Stimulated activated effector memory CD8-positive, alpha-beta T cell treated with anti-CD3 and anti-CD28 coated beads, Interleukin-12 subunit alpha, Interleukin-12 subunit beta, amount 100 ng/mL, for 72 hours (primary cell): ENCODE data around the gene WNT8B.

Source experiments
- ATAC-seq: fragments of 150-1000 bp; cut with Tn5 transposase; 2 replicates; pipeline ENCODE4 v1.10.0; 2021
- DNase-seq, 2 donors: peaks; one replicate each; pipeline ENCODE4 v3.0.0; 2021 to 2022; ENCODE audit warnings: low spot score in 2 of 2
- H3K27ac Mint-ChIP-seq: one replicate; pipeline ENCODE4 v1.8.0; 2022; ENCODE audit warnings: mild to moderate bottlenecking, mixed read lengths
- H3K36me3 Mint-ChIP-seq: one replicate; pipeline ENCODE4 v1.8.0; 2022; ENCODE audit warnings: mild to moderate bottlenecking, mixed read lengths
- H3K4me1 Mint-ChIP-seq: one replicate; pipeline ENCODE4 v1.8.0; 2022; ENCODE audit warnings: mixed read lengths
- H3K4me3 Mint-ChIP-seq: one replicate; pipeline ENCODE4 v1.8.0; 2022; ENCODE audit warnings: mild to moderate bottlenecking, mixed read lengths
- H3K9me3 Mint-ChIP-seq: one replicate; pipeline ENCODE4 v1.8.0; 2022; ENCODE audit warnings: mixed read lengths

WNT8B gene

DNA sequence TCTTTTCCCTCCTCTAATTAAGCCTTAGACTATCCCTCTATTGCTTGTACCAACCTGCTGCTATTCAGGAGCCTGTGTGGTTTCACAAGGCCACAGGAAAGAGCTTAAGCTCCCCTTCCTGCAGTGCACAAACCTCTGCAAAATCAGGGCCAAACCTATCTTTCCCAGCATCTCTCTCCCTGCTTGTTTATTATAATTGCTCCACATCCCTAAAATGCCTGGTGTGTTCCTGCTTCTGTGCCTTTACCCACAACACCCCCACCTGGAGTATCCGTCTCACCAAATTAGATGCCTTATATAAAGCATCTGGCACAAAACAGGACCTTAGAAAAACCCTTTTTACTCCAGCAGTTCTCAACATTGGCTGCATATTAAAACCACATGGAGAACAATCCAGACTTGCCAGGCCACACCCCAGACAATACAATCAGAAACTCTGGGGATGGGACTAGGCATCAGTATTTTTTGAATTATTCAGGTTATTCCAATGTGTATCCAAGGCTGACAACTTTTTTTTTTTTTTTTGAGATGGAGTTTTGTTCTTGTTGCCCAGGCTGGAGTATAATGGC, 40.2 kb downstream of the WNT8B start:
- Mint-ChIP-seq H3K27ac (no peak overlapping the region), H3K4me3 (no peak overlapping the region), H3K4me1 (peaks cover 28% of the 10 kb centered on the region), H3K9me3 (no peaks in the 10 kb centered on the region), H3K36me3 (peaks cover 92% of the 10 kb centered on the region)
- DNase-seq: no peak
- ATAC-seq: no peak

DNA sequence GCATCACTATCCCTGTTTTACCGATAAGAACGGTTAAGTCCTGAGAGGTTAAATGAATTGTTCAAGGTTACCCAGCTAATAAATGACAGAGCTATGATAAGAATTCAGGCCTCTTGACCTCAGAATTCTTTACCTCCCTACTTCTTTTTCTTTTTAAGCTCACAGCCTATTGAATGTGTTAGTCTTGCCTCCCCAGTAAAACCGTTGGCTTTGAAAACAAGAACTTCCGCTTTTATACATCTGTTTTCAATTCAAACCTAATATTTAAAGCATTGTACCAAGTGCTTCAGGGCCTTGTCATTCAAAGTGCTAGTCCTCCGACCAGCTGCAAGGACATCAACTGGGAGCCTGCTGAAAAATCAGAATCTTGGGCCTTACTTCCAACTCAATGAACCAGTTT, 41.3 kb downstream of the WNT8B start:
- ATAC-seq (no peak), DNase-seq (no peak)
- peak overlapping the region; percentile 69 for H3K27ac Mint-ChIP-seq
- H3K4me3 Mint-ChIP-seq: no peak overlapping the region
- no peaks in the 10 kb centered on the region for H3K9me3 Mint-ChIP-seq
- peaks cover 39% of the 10 kb centered on the region for H3K4me1 Mint-ChIP-seq
- H3K36me3 Mint-ChIP-seq: peaks cover 82% of the 10 kb centered on the region

DNA sequence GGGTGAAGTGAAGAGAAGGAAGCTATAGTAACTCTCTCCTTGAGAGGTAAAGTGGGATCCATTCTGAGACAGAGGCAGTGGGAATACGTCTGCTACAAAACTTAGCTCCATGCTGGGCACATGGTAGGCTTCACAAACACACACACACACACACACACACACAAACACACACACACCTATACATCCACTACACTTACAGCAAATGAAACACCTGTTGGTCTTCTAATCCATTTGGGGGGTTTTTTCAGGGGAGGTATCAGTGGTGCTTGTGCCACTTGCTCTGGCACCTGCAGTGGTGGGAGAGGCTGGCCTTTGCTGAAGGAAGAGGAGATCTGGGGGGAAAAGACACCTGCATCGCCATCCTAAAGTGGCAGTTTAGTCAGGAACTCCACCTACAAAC, 42.4 kb downstream of the WNT8B start:
- no peak for ATAC-seq
- Mint-ChIP-seq H3K4me1 (peaks cover 50% of the 10 kb centered on the region), H3K9me3 (no peaks in the 10 kb centered on the region), H3K36me3 (peaks cover 71% of the 10 kb centered on the region), H3K27ac (no peak overlapping the region), H3K4me3 (no peak overlapping the region)
- DNase-seq: no peak

DNA sequence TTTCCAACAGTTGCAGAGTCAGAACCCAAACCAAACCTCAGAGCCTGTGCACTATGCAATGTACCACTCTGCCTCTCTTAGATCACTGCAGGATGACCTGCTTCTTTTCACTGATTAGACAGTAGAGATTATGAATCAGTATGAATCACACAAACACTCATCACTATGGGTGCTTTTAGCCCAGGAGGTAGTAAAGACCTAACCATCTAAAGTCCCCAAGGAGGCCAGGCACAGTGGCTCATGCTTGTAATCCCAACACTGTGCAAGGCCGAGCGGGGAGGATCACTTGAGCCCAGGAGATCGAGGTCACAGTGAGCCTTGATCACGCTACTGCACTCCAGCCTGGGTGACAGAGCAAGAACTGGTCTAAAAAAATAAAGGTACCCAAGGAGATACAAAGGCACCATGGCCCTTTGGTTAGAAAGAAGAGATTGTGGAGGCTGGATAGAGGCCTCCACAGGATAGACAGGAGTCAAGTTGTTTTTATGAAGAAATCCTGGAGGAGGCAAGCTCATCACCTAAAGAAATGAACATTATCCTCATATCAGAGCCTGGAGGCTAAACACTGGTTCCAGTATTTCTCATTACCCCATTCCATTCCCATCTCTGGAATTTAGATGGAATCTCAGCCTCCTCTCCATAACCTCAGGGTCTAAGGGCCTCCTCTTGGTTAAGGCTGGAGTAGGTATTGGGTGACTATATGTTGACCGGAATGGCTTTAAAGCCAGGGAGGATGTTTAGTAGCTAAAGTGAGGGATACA, 44.0 kb downstream of the WNT8B start:
- DNase-seq (no peak), ATAC-seq (peak; percentile 82)
- H3K27ac Mint-ChIP-seq: peak overlapping the region; percentile 91
- H3K4me1 Mint-ChIP-seq: peaks cover 63% of the 10 kb centered on the region
- no peaks in the 10 kb centered on the region for H3K9me3 Mint-ChIP-seq
- peaks cover 61% of the 10 kb centered on the region for H3K36me3 Mint-ChIP-seq
- peak overlapping the region; percentile 57 for H3K4me3 Mint-ChIP-seq

DNA sequence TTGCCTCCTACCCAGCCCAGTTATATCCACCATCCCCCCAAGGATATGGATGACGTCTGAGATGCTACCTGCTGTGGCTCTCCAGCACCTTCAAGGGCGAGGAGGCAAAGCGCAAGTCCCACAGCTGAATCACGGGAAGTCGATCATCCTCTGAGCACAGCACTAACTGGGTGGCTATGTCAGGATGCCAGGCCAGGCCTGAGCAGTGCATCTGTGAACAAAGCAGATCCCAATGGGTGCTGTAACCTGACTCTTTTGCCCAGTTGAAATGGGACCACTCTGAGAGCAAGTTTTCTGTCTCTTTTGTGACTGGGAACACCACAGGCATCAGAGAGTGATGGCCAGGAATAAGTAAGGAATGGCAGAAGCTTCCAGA, 44.5 kb downstream of the WNT8B start:
- Mint-ChIP-seq H3K27ac (peak overlapping the region; percentile 91), H3K4me1 (peaks cover 69% of the 10 kb centered on the region), H3K36me3 (peaks cover 56% of the 10 kb centered on the region), H3K9me3 (no peaks in the 10 kb centered on the region), H3K4me3 (peak overlapping the region; percentile 57)
- ATAC-seq (no peak), DNase-seq (no peak)

DNA sequence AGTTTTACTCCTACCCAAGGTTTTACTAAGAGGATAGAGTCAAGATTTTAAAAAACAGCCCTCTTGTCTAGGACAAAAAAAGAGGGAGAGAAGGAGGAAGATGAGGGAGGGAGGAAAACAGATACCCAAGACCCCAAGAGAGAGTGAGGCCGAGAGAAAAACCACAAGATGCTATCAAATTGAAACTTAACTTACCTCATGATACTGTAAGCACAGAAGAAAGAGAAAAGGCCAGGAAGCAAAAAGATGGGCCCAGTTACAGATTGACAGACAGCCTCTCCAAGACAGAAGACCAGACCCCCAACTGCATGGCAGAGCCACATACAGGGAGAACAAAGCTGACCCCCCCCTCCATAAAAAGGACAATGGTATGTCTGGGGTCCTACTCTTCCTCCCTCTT, 45.5 kb downstream of the WNT8B start:
- no peak for ATAC-seq
- H3K36me3 Mint-ChIP-seq: peaks cover 52% of the 10 kb centered on the region
- DNase-seq: no peak
- H3K4me3 Mint-ChIP-seq: peak overlapping the region; percentile 57
- H3K4me1 Mint-ChIP-seq: peaks cover 73% of the 10 kb centered on the region
- peak overlapping the region; percentile 91 for H3K27ac Mint-ChIP-seq
- H3K9me3 Mint-ChIP-seq: no peaks in the 10 kb centered on the region

DNA sequence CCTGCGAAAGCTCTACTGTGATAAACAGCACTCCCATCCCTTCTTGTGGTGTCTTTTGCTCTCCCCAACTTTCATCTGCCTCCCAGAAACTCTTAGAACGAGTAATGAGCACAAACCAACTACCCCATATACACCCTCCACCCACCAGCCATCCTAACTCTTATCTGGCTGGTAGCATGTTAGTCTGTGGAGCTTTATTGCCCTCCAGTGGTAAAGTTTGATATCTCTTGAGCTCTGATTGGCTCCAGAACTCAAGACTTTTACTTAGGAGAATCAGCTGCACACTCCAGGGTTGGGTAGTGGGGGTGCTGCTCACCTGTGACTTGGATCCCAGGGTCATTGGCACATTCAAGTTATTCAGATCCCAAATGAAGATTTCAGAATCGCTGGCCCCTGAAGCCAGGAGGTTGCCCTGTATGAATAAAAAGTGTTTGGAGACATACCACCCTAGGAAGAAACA, 45.9 kb downstream of the WNT8B start:
- peaks cover 49% of the 10 kb centered on the region for H3K36me3 Mint-ChIP-seq
- DNase-seq: peak; percentile 21 to 63
- no peaks in the 10 kb centered on the region for H3K9me3 Mint-ChIP-seq
- H3K27ac Mint-ChIP-seq: peak overlapping the region; percentile 91
- H3K4me3 Mint-ChIP-seq: peak overlapping the region; percentile 57
- ATAC-seq: peak; percentile 59
- peaks cover 73% of the 10 kb centered on the region for H3K4me1 Mint-ChIP-seq

DNA sequence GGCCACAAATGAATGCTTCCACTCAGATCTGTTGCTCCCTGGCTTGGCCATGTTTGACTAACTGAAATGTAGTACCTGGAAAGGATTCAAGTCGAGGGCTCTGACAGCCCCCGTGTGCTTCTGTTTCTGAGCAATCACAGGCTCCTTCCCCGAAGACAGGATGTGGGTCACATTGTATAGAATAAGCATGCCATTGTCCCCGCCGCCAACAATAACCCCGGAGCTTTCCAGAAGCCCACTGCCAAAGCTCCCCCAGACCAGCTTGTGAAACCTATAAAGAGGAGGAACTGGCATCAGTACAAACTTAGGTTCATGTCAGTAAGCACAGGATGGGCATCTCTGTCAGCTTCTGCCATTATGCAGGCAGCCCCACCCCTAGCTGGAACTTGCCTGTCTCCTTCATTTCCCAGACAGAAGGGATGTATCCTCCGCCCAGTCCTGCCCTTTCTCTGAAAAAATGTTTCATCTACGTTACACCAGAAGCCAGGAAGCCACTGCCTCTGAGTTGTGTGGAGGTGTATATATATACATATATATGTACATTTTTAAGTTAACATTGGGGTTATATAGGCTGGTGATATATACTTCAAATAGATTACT, 46.5 kb downstream of the WNT8B start:
- Mint-ChIP-seq H3K4me1 (peaks cover 73% of the 10 kb centered on the region), H3K27ac (peak overlapping the region; percentile 91), H3K9me3 (no peaks in the 10 kb centered on the region), H3K36me3 (peaks cover 43% of the 10 kb centered on the region), H3K4me3 (peak overlapping the region; percentile 57)
- DNase-seq (peak; percentile 26 to 84), ATAC-seq (peak; percentile 61)

DNA sequence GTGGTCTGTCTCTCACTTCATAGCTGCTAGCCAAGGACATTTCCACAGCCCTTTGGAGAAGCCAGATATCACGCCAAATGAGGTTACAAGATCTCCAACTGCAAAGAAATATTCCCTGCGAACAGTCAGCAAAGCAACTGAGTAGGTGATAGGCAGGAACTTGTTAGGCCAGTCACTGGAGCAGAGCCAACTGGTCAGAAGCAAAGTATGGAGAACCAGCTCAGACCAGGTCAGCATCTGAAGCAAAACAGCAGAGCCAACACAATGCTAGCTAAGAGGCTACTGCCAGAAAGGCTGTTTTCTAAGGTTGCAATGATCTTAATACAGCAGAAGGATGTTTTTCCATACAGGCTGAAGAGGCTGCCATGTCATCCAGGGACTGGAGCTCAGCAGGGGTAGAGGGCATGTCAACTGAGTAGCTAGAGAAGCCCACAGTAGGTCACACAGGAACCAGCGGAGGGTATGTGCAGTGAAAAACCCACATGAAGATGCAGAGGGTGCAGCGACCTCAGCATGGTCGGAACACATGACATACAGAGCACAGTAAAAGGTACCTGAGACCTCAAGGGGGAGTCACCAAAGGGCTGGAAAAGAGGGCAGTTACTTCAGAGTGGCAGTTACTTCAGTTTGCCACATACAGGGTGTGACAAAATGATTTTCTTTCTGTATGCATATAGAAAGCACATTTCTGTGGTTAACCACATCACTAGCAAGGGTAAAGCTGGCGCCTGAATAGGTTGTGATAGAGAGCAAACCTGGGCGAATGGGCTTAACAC, 47.9 kb downstream of the WNT8B start:
- H3K27ac Mint-ChIP-seq: peak overlapping the region; percentile 91
- H3K9me3 Mint-ChIP-seq: no peaks in the 10 kb centered on the region
- peaks cover 68% of the 10 kb centered on the region for H3K4me1 Mint-ChIP-seq
- H3K4me3 Mint-ChIP-seq: peak overlapping the region; percentile 57
- peak; percentile 88 for ATAC-seq
- peaks cover 35% of the 10 kb centered on the region for H3K36me3 Mint-ChIP-seq
- peak; percentile 30 to 80 for DNase-seq

DNA sequence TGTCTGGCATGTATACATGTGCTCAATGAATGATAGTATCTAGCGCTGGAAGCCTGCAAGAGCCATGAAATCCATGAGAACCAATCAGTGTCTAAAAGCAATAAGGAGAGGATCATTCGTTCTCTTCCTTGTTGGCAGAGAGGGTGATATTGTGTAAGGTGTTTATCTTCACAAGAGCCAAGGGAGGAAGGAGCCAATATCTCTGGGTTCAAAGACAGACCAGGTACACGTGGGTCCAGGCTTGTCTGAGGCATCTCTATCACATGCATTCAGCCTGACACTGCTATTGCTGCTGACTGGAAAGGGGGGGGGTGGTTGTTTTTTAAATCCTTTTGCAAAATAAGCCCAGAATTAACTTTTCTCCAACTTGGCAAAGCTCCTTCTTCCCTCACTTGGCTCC, 52.8 kb downstream of the WNT8B start:
- DNase-seq (no peak), ATAC-seq (no peak)
- Mint-ChIP-seq H3K9me3 (no peaks in the 10 kb centered on the region), H3K4me1 (peaks cover 37% of the 10 kb centered on the region), H3K36me3 (peaks cover 52% of the 10 kb centered on the region), H3K4me3 (no peak overlapping the region), H3K27ac (peak overlapping the region; percentile 10)

DNA sequence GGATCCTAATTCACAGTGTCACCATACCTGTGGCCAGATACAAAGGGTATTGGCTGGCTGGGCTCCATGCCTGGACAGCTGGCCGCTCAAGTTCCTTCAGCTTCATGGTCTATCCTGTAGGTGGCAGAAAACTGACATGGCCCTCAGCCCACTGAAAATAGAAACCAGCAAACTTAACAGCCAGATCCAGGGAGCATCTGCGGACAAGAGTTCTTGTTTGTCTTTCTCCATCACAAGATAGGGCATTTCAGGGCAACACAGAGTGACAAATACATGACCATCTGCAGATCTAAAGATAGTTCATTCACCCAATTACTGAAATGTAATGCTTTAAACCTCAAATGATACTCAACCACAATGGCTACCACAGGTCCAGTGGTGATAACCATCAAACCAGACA, 54.0 kb downstream of the WNT8B start:
- H3K36me3 Mint-ChIP-seq: peaks cover 55% of the 10 kb centered on the region
- no peaks in the 10 kb centered on the region for H3K9me3 Mint-ChIP-seq
- H3K4me1 Mint-ChIP-seq: peaks cover 27% of the 10 kb centered on the region
- no peak for DNase-seq
- ATAC-seq: no peak
- H3K27ac Mint-ChIP-seq: no peak overlapping the region
- no peak overlapping the region for H3K4me3 Mint-ChIP-seq

DNA sequence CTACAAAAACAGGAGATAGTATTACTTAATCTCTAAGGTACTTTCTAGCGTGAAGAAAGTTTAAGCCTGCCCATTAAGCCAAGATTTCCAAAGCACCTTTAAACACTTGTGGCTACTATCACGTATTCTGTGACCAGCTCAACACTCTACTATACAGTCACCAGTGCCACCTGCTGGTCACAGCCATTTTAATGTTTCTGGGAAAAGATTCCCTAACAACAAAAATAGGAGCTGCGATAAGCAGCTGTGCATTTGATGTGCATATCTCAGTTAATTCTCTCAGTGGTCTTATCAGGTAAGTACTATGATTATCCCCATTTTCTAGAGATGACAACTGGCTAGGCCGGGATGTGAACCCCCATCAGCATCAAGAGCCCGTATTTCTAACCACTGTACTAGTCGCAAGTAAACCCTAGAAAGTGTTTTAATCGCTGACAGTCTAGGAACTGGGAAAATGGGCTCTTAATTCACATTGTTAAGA, 56.0 kb downstream of the WNT8B start:
- DNase-seq (peak; percentile 52 to 74), ATAC-seq (peak; percentile 77)
- no peak overlapping the region for H3K27ac Mint-ChIP-seq
- H3K4me1 Mint-ChIP-seq: peaks cover 20% of the 10 kb centered on the region
- H3K4me3 Mint-ChIP-seq: no peak overlapping the region
- no peaks in the 10 kb centered on the region for H3K9me3 Mint-ChIP-seq
- peaks cover 74% of the 10 kb centered on the region for H3K36me3 Mint-ChIP-seq

DNA sequence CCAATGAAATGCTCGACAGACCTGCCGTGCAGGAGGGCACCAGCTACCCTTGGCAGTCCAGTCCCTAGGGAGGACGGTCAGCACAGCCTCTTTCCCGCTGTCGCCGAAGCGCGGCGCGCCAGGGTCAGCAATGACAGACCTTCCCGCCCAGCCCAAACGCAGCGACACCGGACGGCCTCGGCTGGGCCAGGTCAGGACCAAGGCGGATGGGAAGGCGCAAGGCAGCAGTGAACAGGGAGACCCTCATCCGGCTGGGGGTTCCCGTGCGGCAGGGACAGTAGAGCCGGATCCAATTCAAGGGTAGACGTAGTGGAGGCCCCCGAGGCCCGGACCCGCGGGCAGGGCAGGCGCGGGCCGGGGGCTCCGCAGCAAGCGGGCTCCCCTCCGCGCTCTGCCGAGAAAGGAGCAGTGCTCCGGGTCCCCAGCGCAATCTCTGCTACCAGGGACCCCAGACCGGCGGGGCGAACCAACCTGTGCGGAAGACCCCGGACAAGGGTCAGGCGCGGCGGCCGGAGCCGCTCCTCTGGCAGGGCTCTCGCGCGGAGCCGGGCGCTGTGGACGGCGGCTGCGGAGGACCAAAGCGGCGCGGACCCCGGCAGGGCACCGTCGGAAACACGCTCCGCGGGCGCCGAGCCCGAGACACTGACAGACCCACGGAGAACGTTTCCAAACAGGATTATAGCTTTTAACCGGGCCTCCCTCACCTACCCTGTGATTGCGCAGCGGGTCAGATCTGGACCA, 56.7 kb downstream of the WNT8B start, which contains the start of gene SEC31B:
TSS of gene SEC31B (minus strand) at position 551 of the 741 bp plus-strand sequence. CDS start 2,909 bp downstream, outside the sequence.
- no peaks in the 10 kb centered on the region for H3K9me3 Mint-ChIP-seq
- H3K36me3 Mint-ChIP-seq: peaks cover 81% of the 10 kb centered on the region
- H3K4me1 Mint-ChIP-seq: peaks cover 27% of the 10 kb centered on the region
- DNase-seq: no peak
- H3K4me3 Mint-ChIP-seq: no peak within 1 kb of the TSS
- H3K27ac Mint-ChIP-seq: no peak within 1 kb of the TSS
- peak; percentile 9 for ATAC-seq

DNA sequence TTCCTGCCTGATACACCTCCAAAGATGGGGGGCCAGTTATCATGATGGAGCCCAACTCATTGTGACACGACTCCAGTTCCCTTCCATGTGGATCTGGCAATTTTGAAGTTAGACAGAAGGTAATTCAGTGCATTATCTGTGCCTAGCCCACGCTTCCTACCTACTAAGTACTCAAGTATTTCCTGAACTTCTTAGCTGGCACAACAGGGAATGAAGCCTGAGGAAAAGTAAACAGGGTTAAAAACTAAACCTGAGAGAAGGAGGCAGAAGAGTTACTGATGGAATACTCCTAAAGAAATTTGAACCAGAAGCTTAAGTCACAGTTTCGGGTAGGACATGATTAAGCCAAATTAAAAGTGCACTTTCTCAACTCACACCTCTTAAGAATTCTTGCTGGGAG, 58.0 kb downstream of the WNT8B start:
- Mint-ChIP-seq H3K4me3 (no peak overlapping the region), H3K4me1 (peaks cover 35% of the 10 kb centered on the region), H3K36me3 (peaks cover 89% of the 10 kb centered on the region), H3K27ac (no peak overlapping the region), H3K9me3 (no peaks in the 10 kb centered on the region)
- no peak for ATAC-seq
- no peak for DNase-seq
